GM23248 (cell line): ENCODE data around the gene SPEG. TPM values are rescaled to one million over a fixed set of nuclear protein-coding genes. Genes with fewer than 3 reads are reported as not detected.
A peak's percentile ranks its signal among the peaks of the same experiment; 100 is the strongest.

Experiments used
- DNase-seq: peaks from one replicate; pipeline ENCODE4 v3.0.0-alpha.2; 2015
- H2AFZ ChIP-seq: fragments of 200-600 bp; sonication (generic); 2 replicates; pipeline ENCODE4 v1.6.1; 2016; ENCODE audit warnings: antibody characterized with exemption
- H3F3A ChIP-seq: fragments of 200-600 bp; sonication (generic); 2 replicates; pipeline ENCODE4 v1.6.1; 2016; ENCODE audit warnings: mild to moderate bottlenecking, antibody characterized with exemption, mixed run types; ENCODE audit not compliant: insufficient read depth
- H3K27ac ChIP-seq: fragments of 200-600 bp; sonication (generic); 2 replicates; pipeline ENCODE4 v1.5.1; 2016; ENCODE audit warnings: mild to moderate bottlenecking
- H3K27me3 ChIP-seq: fragments of 200-600 bp; sonication (generic); replicated peaks from 2 replicates; pipeline ENCODE4 v1.6.1; 2016; ENCODE audit warnings: mild to moderate bottlenecking; ENCODE audit not compliant: insufficient read depth
- H3K36me3 ChIP-seq: fragments of 200-600 bp; sonication (generic); 2 replicates; pipeline ENCODE4 v1.6.1; 2016; ENCODE audit warnings: low read depth, mild to moderate bottlenecking
- H3K4me1 ChIP-seq: fragments of 200-600 bp; sonication (generic); 2 replicates; pipeline ENCODE4 v1.6.1; 2016; ENCODE audit warnings: mild to moderate bottlenecking; ENCODE audit not compliant: insufficient read depth
- H3K4me2 ChIP-seq: fragments of 200-600 bp; sonication (generic); one replicate; pipeline ENCODE4 v1.6.1; 2016; ENCODE audit warnings: mild to moderate bottlenecking; ENCODE audit not compliant: unreplicated experiment
- H3K4me3 ChIP-seq: fragments of 200-600 bp; sonication (generic); 2 replicates; pipeline ENCODE4 v1.5.1; 2016; ENCODE audit warnings: mild to moderate bottlenecking
- H3K79me2 ChIP-seq: fragments of 200-600 bp; sonication (generic); 2 replicates; pipeline ENCODE4 v1.6.1; 2016; ENCODE audit warnings: mild to moderate bottlenecking; ENCODE audit not compliant: insufficient read depth
- H3K9ac ChIP-seq: fragments of 200-600 bp; sonication (generic); 2 replicates; pipeline ENCODE4 v1.6.1; 2016; ENCODE audit warnings: mild to moderate bottlenecking
- H3K9me2 ChIP-seq: fragments of 200-600 bp; sonication (generic); 2 replicates; pipeline ENCODE4 v1.6.1; 2016; ENCODE audit warnings: mixed run types, mild to moderate bottlenecking, moderate library complexity; ENCODE audit not compliant: insufficient read depth
- H3K9me3 ChIP-seq: fragments of 200-600 bp; sonication (generic); one replicate; pipeline ENCODE4 v1.6.1; 2017; ENCODE audit warnings: low read depth
- H4K20me1 ChIP-seq: fragments of 200-600 bp; sonication (generic); 2 replicates; pipeline ENCODE4 v1.6.0; 2016; ENCODE audit not compliant: insufficient read depth
- EZH2 ChIP-seq: fragments of 200-600 bp; sonication (generic); IDR thresholded peaks from 2 replicates; pipeline ENCODE4 v1.6.1; 2018; ENCODE audit warnings: antibody characterized with exemption, mild to moderate bottlenecking; ENCODE audit not compliant: insufficient read depth, poor library complexity, severe bottlenecking
- EZH2phosphoT487 ChIP-seq: fragments of 200-600 bp; sonication (generic); IDR thresholded peaks from 2 replicates; pipeline ENCODE4 v1.6.1; 2018; ENCODE audit warnings: antibody characterized with exemption, moderate library complexity, mild to moderate bottlenecking, low read depth; ENCODE audit not compliant: insufficient read depth
- WGBS, 2 experiments: methylation state at CpG; one replicate each; pipeline ENCODE4 v1.1.6; 2015 to 2017; ENCODE audit warnings: low lambda C conversion rate in 2 of 2, low coverage in 1 of 2; ENCODE audit errors: missing lambda C conversion rate in 2 of 2; 5-methylcytosine and 5-hydroxymethylcytosine counted together
- in situ Hi-C: fragments of 300-500 bp; cut with MboI; formaldehyde crosslinking; loops from 2 replicates; pipeline ENCODE4 v1.15.0; 2020
- polyA plus RNA-seq: library from polyadenylated mRNA; unstranded; fragments of >200 nt; fragmentation: Nextera tagmentation; extraction: Ambion mirVana; gene quantifications from 2 replicates; pipeline ENCODE4 v1.2.1, GENCODE V29; 2016
- total RNA-seq: library from RNA; depleted of rRNA; stranded (reverse); fragments of >200 nt; shearing (Covaris generic); gene quantifications from 2 replicates; pipeline ENCODE4 v1.2.3, GENCODE V29; 2014

The SPEG gene
- total and polyA plus RNA-seq, 2 experiments from 2014 or later, result 9.4 to 26.5 TPM

DNA sequence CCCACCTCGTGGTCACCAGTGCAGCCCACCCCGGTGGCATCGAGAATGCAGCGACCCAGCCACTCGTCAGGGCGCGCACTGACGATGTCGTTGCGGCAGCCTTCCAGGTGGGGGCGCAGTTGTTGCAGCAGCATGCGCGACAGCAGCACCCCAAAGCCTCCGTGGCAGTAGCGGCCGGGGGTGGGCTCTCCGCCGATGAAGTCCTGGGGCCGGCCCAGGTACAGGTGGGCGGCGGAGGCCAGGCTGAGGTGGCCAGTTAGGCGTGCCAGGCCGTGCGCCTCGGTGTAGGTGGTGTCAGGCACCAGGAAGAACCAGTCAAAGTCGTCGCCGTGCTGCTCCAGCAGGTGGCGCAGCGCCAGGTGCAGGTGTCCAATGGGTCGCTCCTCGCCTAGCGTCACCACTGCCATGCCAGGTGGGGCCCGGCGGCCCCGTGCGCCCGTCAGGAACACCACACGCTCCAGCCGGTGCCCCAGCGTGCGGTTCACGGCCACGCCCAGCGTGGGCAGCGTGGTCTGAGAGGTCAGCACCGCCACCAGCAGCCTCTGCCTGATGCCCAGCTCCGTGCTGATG lies 107.1 kb downstream of the SPEG start:
- Histone ChIP-seq H2AFZ (no peak overlapping the region), H4K20me1 (no peaks in the 10 kb centered on the region), H3K36me3 (peaks cover 11% of the 10 kb centered on the region; the same call in 1 of the 2 replicates), H3K9me2 (no peaks in the 10 kb centered on the region), H3K9ac (no peak overlapping the region), H3F3A (peaks cover 9% of the 10 kb centered on the region), H3K4me1 (no peaks in the 10 kb centered on the region), H3K27me3 (no peaks in the 10 kb centered on the region), H3K4me3 (0 out of 2 replicates have a peak overlapping the region, but pooled peaks have one; percentile 80), H3K27ac (no peak overlapping the region), H3K79me2 (peaks cover 35% of the 10 kb centered on the region), H3K4me2 (peak overlapping the region; percentile 85), H3K9me3 (no peaks in the 10 kb centered on the region)
- WGBS, 2 experiments, result 67 to 72% methylated on average over 30 to 47 of the region's 48 CpGs
- TF ChIP-seq EZH2phosphoT487 (no peak), EZH2 (no peak)
- peak; percentile 37 for DNase-seq
- in situ Hi-C loops, result no loop called here

DNA sequence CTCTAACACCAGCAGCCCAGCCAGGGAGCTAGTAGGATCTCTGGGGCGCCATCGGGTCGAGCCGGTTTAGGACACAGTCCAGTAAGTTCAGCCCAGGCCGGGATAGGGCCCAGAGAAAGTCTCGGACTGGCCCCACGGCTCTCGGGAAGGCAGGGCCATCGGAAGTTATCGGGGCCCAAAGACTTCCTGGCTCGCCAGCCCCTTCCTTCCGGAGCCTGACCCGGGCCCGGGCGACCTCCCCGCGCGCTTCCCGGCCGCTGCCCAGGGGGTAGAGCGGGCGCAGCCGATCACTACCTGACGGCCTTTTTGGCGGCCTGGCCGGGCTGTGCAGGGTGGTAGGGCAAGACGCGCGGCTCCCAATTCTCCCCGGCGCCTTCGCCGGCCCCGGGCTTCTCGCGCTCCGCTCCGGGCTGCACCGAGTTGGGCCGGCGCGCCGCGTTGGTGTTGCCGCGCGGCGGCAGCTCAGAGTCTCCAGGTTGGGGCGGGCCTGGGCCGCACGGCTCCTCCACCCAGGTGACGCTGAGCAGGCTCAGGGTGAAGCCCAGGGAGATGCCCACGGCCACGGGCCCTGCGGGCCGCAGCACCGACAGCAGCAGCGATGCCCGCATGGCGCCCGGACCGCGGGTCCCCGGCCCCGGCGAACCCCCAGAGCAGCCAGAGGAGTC lies 108.4 kb downstream of the SPEG start:
- in situ Hi-C loops, result no loop called here
- H2AFZ ChIP-seq, result peak overlapping the region; percentile 61
- TF ChIP-seq EZH2phosphoT487, result no peak
- TF ChIP-seq EZH2, result no peak
- WGBS, 2 experiments, result 1% methylated on average over 45 to 54 of the region's 66 CpGs
- H3K9ac ChIP-seq, result peak overlapping the region; percentile 83
- peak; percentile 73 for DNase-seq
- H3K4me3 ChIP-seq, result peak overlapping the region; percentile 80
- H3K4me1 ChIP-seq, result no peaks in the 10 kb centered on the region
- H3K9me3 ChIP-seq, result no peaks in the 10 kb centered on the region
- peak overlapping the region; percentile 85 for H3K4me2 ChIP-seq
- no peaks in the 10 kb centered on the region for H3K9me2 ChIP-seq
- H3K27me3 ChIP-seq, result no peaks in the 10 kb centered on the region
- peaks cover 11% of the 10 kb centered on the region; the same call in 1 of the 2 replicates for H3K36me3 ChIP-seq
- H4K20me1 ChIP-seq, result no peaks in the 10 kb centered on the region
- H3F3A ChIP-seq, result peaks cover 9% of the 10 kb centered on the region
- H3K27ac ChIP-seq, result peak overlapping the region; percentile 76
- peaks cover 35% of the 10 kb centered on the region for H3K79me2 ChIP-seq

DNA sequence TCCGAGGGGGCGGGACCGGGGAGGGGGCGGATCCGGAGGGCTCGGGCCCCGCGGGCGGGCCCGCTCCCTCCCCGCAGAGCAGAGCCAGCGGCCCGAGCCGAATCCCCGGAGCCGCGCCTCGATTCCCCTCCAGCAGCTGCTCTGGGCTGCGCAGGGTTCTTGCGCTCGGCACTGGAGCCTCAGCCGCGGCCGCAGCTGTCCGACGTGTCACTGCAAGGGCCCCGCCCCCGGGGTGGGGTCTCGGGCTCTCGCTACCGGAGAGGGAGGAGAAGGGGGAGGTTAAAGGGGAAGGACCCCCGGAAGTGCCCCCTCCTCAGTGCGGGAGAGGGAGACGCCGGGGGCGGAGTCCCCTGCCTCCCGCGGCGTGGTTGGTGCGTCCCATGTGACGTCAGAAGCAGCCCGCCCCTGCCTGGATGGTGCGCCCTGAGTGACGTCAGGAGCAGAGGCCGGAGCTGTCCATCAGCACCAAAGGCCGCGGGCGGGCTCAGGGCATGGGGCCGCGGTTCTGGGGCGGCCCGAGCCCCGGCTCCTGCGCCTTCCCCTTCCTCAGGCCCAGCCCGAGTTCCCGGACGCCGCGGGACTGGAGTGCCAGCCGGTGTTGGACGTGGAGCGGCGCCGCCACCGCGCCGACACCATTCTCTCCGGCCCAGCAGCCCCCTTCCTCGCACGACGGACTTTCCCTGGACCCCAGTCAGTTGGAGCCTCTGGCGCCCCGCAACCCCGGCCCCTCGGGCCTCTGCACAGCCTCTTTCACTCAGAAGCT lies 109.1 kb downstream of the SPEG start, which contains the start of the genes CHPF and TMEM198:
TSS of gene CHPF (minus strand) at position 214 of the 763 bp plus-strand sequence. CDS start 271 bp downstream, outside the sequence.
TSS of gene TMEM198 (plus strand) at position 433 of the 763 bp plus-strand sequence. CDS start 700 bp downstream, outside the sequence.
- peaks cover 9% of the 10 kb centered on the region for H3F3A ChIP-seq
- no peaks in the 10 kb centered on the region for H3K27me3 ChIP-seq
- peak within 1 kb of the TSS; percentile 76 for H2AFZ ChIP-seq
- in situ Hi-C loops, result no loop called here
- WGBS, 2 experiments, result 1 to 4% methylated on average over 43 to 65 of the region's 75 CpGs
- H4K20me1 ChIP-seq, result no peaks in the 10 kb centered on the region
- H3K27ac ChIP-seq, result peak within 1 kb of the TSS; percentile 76
- peaks cover 35% of the 10 kb centered on the region for H3K79me2 ChIP-seq
- no peaks in the 10 kb centered on the region for H3K9me2 ChIP-seq
- TF ChIP-seq EZH2phosphoT487 (no peak), EZH2 (no peak)
- H3K9me3 ChIP-seq, result no peaks in the 10 kb centered on the region
- peak within 1 kb of the TSS; percentile 83 for H3K9ac ChIP-seq
- peak within 1 kb of the TSS; percentile 85 for H3K4me2 ChIP-seq
- H3K4me3 ChIP-seq, result peak within 1 kb of the TSS; percentile 80
- H3K36me3 ChIP-seq, result peaks cover 11% of the 10 kb centered on the region; the same call in 1 of the 2 replicates
- peak; percentile 98 for DNase-seq
- no peaks in the 10 kb centered on the region for H3K4me1 ChIP-seq

DNA sequence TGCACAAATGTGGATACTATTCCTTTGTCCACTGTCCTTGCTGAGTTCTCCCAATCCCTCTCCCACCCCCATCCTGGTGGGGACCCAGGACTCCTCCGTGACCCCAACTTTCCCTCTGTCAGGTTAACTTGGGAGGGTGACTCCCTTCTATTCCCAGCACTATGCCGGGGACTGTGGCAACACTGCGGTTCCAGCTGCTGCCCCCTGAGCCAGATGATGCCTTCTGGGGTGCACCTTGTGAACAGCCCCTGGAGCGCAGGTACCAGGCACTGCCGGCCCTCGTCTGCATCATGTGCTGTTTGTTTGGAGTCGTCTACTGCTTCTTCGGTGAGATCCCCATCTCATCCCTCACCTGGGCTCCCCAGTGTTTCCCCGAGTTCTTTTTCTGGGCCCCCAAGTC lies 109.9 kb downstream of the SPEG start:
- Histone ChIP-seq H3F3A (peaks cover 9% of the 10 kb centered on the region), H3K36me3 (peaks cover 11% of the 10 kb centered on the region; the same call in 1 of the 2 replicates), H3K27me3 (no peaks in the 10 kb centered on the region), H3K4me3 (peak overlapping the region; percentile 80), H3K9me3 (no peaks in the 10 kb centered on the region), H3K79me2 (peaks cover 30% of the 10 kb centered on the region), H3K9ac (no peak overlapping the region), H4K20me1 (no peaks in the 10 kb centered on the region), H3K27ac (no peak overlapping the region), H3K4me1 (no peaks in the 10 kb centered on the region), H2AFZ (no peak overlapping the region), H3K9me2 (no peaks in the 10 kb centered on the region), H3K4me2 (peak overlapping the region; percentile 85)
- WGBS, 2 experiments, result 43 to 44% methylated on average over 9 of the region's 9 CpGs
- no peak for DNase-seq
- in situ Hi-C loops, result no loop called here
- TF ChIP-seq EZH2phosphoT487 (no peak), EZH2 (no peak)
